Gastrocnemius medialis (tissue), 4 donors: Measurements from ENCODE around the gene EIF2A. TPM values are rescaled to one million over a fixed set of nuclear protein-coding genes. Genes with fewer than 3 reads are reported as not detected.

Experiments
- ATAC-seq, 2 donors: fragments of 150-250 bp; one replicate each; pipeline ENCODE4 v1.9.1; 2016
- DNase-seq, 2 donors: peaks; one replicate each; pipeline ENCODE4 v3.0.0-alpha.2; 2019
- H3K27ac ChIP-seq, 4 donors: fragments of 200-600 bp; sonication (generic); 1 replicate in 1 of 4; 2 replicates in 3 of 4; pipeline ENCODE4 v1.5.1; 2016 to 2018; ENCODE audit warnings: mild to moderate bottlenecking in 2 of 4, moderate library complexity in 1 of 4
- H3K27me3 ChIP-seq, 3 donors: fragments of 200-600 bp; sonication (generic) in 2 of 3; 1 replicate in 1 of 3; 2 replicates in 2 of 3; pipeline versions ENCODE4 v1.5.1 to v1.6.0; 2016 to 2019; ENCODE audit warnings: mild to moderate bottlenecking in 1 of 3, moderate library complexity in 1 of 3
- H3K36me3 ChIP-seq, 2 donors: fragments of 200-600 bp; sonication (generic) in 1 of 2; one replicate each; pipeline ENCODE4 v1.5.1; 2017 to 2018
- H3K4me1 ChIP-seq, 2 donors: fragments of 200-600 bp; sonication (generic) in 1 of 2; one replicate each; pipeline ENCODE4 v1.5.1; 2016 to 2017; ENCODE audit warnings: mild to moderate bottlenecking in 2 of 2
- H3K4me3 ChIP-seq, 4 donors: fragments of 200-600 bp; sonication (generic) in 3 of 4; 1 replicate in 1 of 4; 2 replicates in 3 of 4; pipeline ENCODE4 v1.5.1; 2016 to 2019; ENCODE audit warnings: mild to moderate bottlenecking in 2 of 4
- H3K9me3 ChIP-seq, 3 donors: fragments of 200-600 bp; sonication (generic) in 2 of 3; 1 replicate in 1 of 3; 2 replicates in 2 of 3; pipeline ENCODE4 v1.5.1; 2016 to 2019
- CTCF ChIP-seq, 5 experiments: fragments of 450-650 bp in 3 of 5; fragments of 200-600 bp in 2 of 5; sonication (generic) in 2 of 5; IDR thresholded peaks in 4 of 5; conservative IDR thresholded peaks in 1 of 5; 1 replicate in 4 of 5; 2 replicates in 1 of 5; pipeline ENCODE4 v1.5.1; 2016 to 2019; ENCODE audit warnings: antibody characterized with exemption in 5 of 5, mild to moderate bottlenecking in 3 of 5, moderate library complexity in 3 of 5
- POLR2A ChIP-seq, 2 donors: fragments of 450-650 bp; IDR thresholded peaks; one replicate each; pipeline ENCODE4 v1.6.1; 2017; ENCODE audit warnings: antibody characterized with exemption in 2 of 2, mild to moderate bottlenecking in 2 of 2, moderate library complexity in 2 of 2
- in situ Hi-C, 4 donors: fragments of 200-750 bp; cut with MboI; loops; one replicate each; pipeline versions ENCODE4 v1.15.0 to v1.8.0; 2017; ENCODE audit warnings: low sequenced_read_pairs in 4 of 4
- intact Hi-C: fragments of 100-400 bp; cut with DNase I; formaldehyde crosslinking; loops from one replicate; pipeline ENCODE4 v1.15.1; 2023; ENCODE audit warnings: low total_unique reads
- total RNA-seq, 4 donors: library from RNA; depleted of rRNA; stranded (reverse); fragments of >200 nt; gene quantifications; one replicate each; pipeline versions ENCODE4 v1.1.0 to v1.2.3, GENCODE V29; 2016

Gene EIF2A
- total RNA-seq, 4 donors from 2014 or later: 150 to 168 (median 163) TPM

- no peak for TF ChIP-seq CTCF (IDR thresholded peaks at IDR 0.05 in 4 of 5, conservative IDR thresholded peaks at IDR 0.05 in 1 of 5)
- TF ChIP-seq POLR2A (IDR thresholded peaks at IDR 0.05): no peak
- Histone ChIP-seq H3K27me3 (no peaks in the 10 kb centered on the region), H3K27ac (no peak overlapping the region), H3K4me3 (no peak overlapping the region), H3K9me3 (no peaks in the 10 kb centered on the region), H3K4me1 (no peaks in the 10 kb centered on the region), H3K36me3 (no peaks in the 10 kb centered on the region)
- ATAC-seq (no peak), DNase-seq (no peak)
- in situ Hi-C loops: no loop called here
- intact Hi-C loops: no loop called here
These were observed 18.9 kb upstream of the EIF2A start for GRCh38 chr3:150527464-150528255.

- Histone ChIP-seq H3K27me3 (no peaks in the 10 kb centered on the region), H3K27ac (no peak overlapping the region), H3K36me3 (no peaks in the 10 kb centered on the region), H3K4me3 (no peak overlapping the region), H3K4me1 (no peaks in the 10 kb centered on the region), H3K9me3 (no peaks in the 10 kb centered on the region)
- no peak for ATAC-seq
- no peak for DNase-seq
- TF ChIP-seq POLR2A (IDR thresholded peaks at IDR 0.05) (no peak), CTCF (IDR thresholded peaks at IDR 0.05 in 4 of 5, conservative IDR thresholded peaks at IDR 0.05 in 1 of 5) (peak in 1 of 5 experiments; percentile 22)
- in situ Hi-C loops (no loop called here), intact Hi-C loops (no loop called here)
These were observed 18.2 kb upstream of the EIF2A start for GRCh38 chr3:150528354-150528797.

- ATAC-seq (no peak), DNase-seq (no peak)
- intact Hi-C loops (no loop called here), in situ Hi-C loops (no loop called here)
- Histone ChIP-seq H3K4me3 (no peak overlapping the region), H3K9me3 (no peaks in the 10 kb centered on the region), H3K36me3 (no peaks in the 10 kb centered on the region), H3K27me3 (no peaks in the 10 kb centered on the region), H3K4me1 (no peaks in the 10 kb centered on the region), H3K27ac (no peak overlapping the region)
- TF ChIP-seq POLR2A (IDR thresholded peaks at IDR 0.05): no peak
- no peak for TF ChIP-seq CTCF (IDR thresholded peaks at IDR 0.05 in 4 of 5, conservative IDR thresholded peaks at IDR 0.05 in 1 of 5)
These were observed 14.8 kb upstream of the EIF2A start for GRCh38 chr3:150531775-150532174.

- Histone ChIP-seq H3K27me3 (no peaks in the 10 kb centered on the region), H3K27ac (no peak overlapping the region), H3K4me1 (no peaks in the 10 kb centered on the region), H3K36me3 (no peaks in the 10 kb centered on the region), H3K4me3 (no peak overlapping the region), H3K9me3 (no peaks in the 10 kb centered on the region)
- intact Hi-C loops: no loop called here
- no peak for ATAC-seq
- in situ Hi-C loops: no loop called here
- no peak for DNase-seq
- TF ChIP-seq POLR2A (IDR thresholded peaks at IDR 0.05) (no peak), CTCF (IDR thresholded peaks at IDR 0.05 in 4 of 5, conservative IDR thresholded peaks at IDR 0.05 in 1 of 5) (no peak)
These were observed 11.4 kb upstream of the EIF2A start for GRCh38 chr3:150535204-150535603.
